Measurements from ENCODE around the gene PTTG1IP.

PTTG1IP gene

GRCh38 chr21:44817914-44818639, 55.4 kb downstream of the PTTG1IP start, which contains the start of gene SUMO3:
TSS of gene SUMO3 (minus strand) at chr21:44818062. CDS start at chr21:44817968, 94 bp downstream.
- DNase-seq = peak; percentile 87

- DNase-seq = peak; percentile 95
These were observed 56.0 kb downstream of the PTTG1IP start for GRCh38 chr21:44817506-44817880.

GRCh38 chr21:44816761-44817505, 56.6 kb downstream of the PTTG1IP start:
- no peak for DNase-seq

- no peak for DNase-seq
These were observed 57.5 kb downstream of the PTTG1IP start for GRCh38 chr21:44815852-44816628.

GRCh38 chr21:44815225-44815624, 58.3 kb downstream of the PTTG1IP start:
- no peak for DNase-seq

GRCh38 chr21:44814498-44815023, 58.9 kb downstream of the PTTG1IP start:
- no peak for DNase-seq

DNA sequence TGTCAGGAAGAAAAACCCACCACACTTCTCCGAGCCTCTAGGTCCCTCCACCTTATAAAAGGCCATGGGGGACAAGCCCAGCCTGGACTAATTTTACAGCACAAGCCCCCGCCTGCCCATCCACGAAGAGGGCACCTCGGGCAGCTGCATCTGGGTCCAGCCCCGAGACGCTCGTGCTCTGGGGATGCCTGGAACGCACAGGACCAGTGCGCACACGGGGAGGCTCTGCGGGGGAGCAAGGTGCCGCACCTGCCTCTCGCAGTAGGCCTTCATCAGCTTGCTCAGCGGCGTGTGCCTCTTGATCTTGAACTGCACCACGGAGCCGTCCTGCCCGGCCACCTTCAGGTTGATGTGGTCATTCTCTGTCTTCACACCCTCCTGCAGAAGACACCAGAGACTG, 59.8 kb downstream of the PTTG1IP start:
- DNase-seq = no peak

- no peak for DNase-seq
These were observed 60.3 kb downstream of the PTTG1IP start for GRCh38 chr21:44813149-44813548.

GRCh38 chr21:44812640-44813039, 60.9 kb downstream of the PTTG1IP start:
- no peak for DNase-seq

GRCh38 chr21:44810779-44811178, 62.7 kb downstream of the PTTG1IP start:
- DNase-seq = no peak

DNA sequence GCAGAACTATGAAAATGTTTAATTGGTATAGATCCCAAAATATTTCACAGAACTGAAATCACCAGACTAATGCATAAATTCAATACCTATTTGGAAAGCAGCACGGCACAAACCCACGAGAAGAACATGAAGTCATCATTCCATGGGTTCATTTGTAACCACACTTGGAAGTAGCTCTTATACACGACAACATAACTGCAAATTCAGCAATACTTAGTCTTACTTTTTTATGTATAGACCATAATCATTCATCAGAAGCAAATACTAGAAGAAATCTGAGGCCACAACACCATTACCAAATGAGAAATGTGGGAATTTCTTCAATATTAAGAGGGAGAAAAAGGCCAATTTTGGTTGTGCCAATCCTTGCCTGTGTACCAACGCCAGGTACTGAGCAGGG, 67.6 kb downstream of the PTTG1IP start:
- no peak for DNase-seq

- DNase-seq = no peak
These were observed 68.3 kb downstream of the PTTG1IP start for GRCh38 chr21:44805226-44805625.

DNA sequence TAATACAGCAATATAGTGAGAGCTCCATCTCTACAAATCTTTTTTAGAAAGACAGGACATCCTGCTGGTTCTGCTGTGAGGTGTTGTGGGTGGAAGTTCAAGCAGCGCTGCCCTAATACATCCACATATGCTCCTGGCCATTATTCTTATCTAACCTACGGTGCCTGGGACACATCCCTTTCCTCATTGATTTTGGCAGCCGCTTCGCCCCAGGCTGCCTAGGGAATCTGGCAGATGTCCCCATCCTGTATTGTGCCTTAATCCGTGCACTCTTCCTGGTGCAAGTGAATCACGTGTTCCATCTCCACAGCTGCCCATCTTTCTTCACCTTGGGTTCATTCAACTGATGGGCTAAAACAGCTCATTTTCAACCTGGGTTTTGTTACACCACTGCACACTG, 68.7 kb downstream of the PTTG1IP start:
- no peak for DNase-seq

DNA sequence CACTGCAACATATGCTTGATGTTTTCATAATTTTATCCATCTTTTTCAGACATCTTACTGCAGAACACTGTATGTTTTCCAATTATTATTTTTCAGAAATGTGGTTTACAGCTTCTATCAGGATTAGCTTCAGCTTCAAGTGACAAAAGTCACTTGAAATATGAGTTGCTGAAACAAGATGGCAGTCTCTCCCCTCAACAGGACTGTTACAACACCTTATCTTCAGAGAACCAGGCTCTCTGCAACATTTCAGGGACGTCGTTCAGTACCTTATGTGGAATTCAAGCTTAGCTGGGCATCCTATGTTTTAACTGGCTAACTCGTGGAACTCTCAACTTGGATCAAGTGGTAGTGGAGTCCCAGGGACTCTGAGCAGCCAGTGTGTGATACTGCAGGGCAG, 69.8 kb downstream of the PTTG1IP start:
- DNase-seq = no peak

DNA sequence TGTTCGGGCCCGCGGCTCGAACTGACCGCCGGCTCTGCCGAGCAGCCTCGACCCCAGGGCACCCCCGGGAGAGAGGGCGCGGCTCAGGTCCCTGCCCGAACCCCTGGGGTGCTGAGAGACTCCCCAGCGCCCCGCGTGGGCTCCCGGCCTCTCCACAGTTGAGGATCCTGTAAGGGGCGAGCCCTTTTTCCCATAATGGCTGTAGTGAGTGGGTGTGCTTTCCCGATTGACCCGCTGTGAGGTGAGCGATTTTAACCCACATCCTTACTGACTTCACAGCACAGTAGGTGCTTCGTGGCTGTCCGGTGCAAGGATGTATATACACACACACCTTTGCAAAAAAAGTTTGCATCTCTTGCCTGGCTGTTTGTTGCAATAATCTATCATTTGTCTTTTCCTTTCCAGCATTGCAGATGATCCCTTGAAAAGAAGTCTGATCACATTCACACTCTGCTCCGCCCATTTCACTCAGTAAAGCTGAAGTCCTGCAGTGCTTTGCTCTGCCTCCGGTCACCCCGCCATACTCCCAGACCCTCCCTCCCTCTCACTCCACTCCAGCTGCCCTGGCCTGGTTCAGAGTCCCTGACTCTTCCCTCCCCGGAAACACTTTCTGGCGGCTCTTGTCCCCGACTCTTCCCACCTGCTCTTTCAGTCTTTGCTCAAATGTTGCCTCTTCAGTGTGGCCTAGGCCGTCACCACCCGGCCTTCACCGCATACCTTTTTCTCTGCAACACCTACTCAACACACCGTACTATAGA, 70.9 kb downstream of the PTTG1IP start:
- DNase-seq = no peak

- peak; percentile 89 for DNase-seq
These were observed 71.8 kb downstream of the PTTG1IP start, which contains the start of gene UBE2G2 for GRCh38 chr21:44801468-44802395. TSS of gene UBE2G2 (minus strand) at chr21:44801820. CDS start at chr21:44801748, 72 bp downstream.

DNA sequence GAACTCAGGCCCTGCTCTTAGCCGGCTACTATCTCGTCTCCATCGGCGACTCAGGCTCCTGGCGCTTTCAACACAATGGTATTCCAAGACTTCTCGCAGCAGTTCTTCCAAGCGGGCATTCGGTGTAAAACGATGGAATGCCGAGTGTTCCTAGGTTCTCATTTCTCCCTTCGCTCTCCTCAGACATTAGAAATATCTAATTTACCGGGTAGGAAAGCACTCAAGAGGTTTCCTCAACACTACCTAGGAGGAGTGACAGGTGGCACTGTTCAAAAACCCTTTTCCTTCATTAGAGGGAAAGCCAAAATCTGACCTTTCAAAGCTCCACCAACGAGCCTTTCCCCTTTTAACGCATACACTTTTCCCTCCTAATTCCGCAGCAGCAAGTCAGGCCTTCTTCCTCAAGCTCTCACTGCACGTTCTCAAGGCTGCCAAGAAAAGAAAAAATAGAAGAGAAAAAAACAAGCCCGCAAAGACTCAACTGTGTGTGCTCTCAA, 72.5 kb downstream of the PTTG1IP start:
- no peak for DNase-seq

DNA sequence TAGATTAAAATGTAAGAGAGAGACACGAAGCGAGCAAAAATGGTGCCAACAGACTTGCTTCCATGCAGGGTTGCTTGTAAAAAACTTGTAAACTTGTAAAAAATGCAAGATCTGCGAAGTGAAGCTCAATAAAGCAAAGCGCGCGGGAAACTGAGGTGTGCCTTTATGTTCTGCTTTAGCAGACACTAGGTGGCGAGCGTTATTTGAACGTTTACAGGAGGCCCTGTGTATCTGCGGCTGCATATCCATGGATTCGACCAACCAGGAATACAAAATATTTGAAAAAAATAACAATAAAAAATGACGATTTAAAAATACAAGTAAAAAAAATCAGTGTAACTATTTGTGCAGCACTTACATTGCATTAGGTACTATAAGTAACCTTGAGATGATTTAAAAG, 73.4 kb downstream of the PTTG1IP start:
- DNase-seq = peak; percentile 37

DNA sequence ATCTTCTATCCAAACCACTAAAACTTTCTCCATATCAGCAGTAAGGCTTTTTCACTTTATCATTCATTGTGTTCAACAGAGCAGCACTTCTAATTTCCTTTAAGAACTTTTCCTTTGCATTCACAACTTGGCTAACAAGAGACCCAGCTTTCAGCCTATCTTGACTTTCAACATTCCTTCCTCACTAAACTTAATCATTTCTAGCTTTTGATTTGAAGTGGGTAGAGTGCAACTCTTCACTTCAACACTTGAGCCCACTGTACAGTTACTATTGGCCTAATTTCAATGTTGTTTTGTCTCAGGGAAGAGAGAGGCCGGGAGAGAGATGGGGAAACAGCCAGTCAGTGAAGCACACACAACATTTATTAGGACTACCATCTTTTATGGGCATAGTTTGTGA, 73.8 kb downstream of the PTTG1IP start:
- DNase-seq = no peak
